Amniotic stem cell (primary cell): ENCODE measurements around the gene ZNF865.

Experiments
- DNase-seq: peaks from one replicate; lab custom pipeline; 2025; lab: John Stamatoyannopoulos, UW

The ZNF865 gene

DNA sequence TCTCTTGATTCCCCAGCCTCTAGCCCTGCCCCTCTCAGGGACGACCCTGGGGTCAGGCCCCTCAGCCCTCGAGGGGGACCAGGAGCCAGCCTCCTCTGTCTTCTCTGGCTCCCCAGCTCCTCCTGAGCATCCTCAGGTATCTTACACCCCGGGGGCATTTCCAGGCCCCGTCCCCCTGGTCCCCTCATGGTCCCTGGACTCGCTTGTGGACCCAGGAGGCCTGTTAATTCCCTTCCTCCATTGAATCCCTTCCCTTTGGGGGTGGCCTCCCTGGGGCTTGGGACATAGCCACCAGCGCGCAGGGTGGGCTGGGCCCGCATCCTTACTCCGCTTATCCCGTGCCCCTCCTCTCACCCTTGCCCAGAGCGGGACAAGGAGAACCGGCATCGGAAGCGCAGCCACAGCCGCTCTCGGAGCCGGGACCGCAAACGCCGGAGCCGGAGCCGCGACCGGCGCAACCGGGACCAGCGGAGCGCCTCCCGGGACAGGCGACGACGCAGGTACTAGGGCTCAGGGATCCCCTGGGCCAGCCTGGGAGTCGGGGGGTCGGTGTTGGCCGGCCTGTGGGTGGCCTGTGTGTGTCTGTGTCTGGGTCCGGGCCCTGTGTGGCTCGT, 53.5 kb downstream of the ZNF865 start:
- DNase-seq: no peak

DNA sequence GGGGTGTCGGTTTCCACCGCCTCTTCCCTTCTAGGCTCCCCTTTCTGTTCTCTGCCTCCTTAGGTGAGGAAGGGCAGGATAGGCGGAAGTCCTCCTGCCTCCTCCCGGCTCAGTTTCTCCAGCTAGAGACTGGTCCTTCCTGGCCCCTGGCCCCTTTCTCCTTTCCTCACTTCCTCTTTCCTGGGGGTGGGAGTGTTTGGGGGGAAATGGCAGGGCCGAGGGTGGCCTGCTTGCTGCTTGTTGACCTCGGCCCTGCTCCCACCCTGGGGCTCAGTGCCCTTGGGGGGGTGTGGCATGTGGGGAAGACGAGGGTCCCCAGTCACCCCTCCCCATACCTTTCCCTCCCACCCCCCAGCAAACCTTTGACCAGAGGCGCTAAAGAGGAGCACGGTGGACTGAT, 54.4 kb downstream of the ZNF865 start:
- DNase-seq: no peak

DNA sequence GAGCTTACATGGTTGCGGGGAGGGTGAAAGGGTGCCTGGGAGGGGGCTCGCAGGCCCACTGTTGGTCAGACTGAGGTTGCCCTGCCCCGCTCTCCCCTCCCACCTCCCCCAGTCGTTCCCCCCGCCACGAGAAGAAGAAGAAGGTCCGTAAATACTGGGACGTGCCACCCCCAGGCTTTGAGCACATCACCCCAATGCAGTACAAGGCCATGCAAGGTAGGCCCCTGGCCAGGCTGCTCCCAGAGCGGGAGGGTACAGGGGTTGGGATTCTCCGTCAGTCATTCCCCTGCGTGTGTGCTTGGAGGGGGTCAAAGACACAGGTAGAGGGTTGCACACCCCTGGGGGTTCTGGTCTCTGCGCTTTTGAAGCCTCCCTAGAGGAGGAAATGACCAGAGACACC, 55.0 kb downstream of the ZNF865 start:
- no peak for DNase-seq

DNA sequence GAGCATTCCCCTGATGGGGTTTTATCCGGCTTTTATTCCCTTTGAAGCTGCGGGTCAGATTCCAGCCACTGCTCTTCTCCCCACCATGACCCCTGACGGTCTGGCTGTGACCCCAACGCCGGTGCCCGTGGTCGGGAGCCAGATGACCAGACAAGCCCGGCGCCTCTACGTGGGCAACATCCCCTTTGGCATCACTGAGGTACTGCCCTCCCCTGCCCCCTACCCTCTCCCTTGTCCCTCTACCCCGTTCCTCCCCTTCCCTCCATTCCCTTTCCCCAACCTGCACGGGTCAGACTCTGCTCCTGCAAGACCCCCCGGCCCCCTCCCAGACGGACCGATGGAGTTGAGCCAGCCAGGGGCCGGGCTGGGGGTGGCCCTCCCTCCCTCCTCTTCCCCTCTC, 55.5 kb downstream of the ZNF865 start:
- DNase-seq: no peak

DNA sequence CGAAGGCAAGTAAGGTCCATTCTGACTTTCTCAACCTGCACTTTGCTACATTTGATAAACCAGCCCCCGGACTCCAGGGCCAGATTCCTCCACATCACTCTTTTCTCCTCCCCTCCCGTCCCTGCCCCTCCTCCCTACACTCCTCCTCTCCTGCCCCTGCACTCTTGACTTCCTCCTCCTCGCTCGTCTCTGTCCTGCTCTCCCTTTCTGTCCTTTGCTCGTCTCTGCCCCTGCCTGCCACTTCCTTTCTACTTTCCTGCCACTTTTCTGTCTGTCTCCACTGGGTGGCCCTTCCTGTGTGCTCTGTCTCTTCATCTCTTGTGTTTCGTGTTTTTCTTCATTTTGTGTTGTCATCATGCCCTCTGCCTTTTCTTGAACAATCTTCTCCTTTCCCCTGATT, 56.4 kb downstream of the ZNF865 start:
- DNase-seq: no peak

DNA sequence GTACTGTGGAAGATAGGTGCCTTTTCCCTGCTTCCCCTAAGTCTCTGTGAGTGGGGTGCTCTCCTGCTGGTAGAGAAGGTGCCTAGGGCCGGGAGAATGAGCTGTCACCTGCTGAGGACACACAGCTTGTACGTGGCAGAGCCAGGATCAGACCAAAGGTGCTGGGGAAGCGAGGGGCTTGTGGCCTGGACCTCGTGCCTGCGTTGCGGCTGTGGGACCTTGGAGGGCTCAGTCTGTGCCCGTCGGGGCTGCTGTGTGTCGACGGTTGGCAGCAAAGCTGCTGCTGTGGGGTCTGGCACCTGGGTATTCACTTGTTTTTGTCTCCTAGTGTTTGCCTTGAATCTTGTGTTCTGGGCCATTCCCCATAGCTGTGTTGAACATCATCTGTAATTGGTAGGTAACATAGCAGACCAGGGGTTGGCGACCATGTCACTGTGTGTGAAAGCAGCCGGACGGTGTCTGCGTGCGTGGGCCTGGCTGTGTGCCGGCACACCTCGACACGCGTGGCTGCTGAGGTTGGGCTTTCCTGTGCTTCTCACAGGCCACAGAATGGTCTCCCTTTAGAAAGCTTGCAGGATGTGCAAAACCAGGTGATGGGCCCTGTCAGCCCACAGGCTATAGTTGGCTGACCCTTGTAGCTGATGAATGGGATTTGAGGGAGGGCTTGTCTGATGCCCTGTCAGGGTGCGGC, 58.5 kb downstream of the ZNF865 start:
- DNase-seq: no peak

DNA sequence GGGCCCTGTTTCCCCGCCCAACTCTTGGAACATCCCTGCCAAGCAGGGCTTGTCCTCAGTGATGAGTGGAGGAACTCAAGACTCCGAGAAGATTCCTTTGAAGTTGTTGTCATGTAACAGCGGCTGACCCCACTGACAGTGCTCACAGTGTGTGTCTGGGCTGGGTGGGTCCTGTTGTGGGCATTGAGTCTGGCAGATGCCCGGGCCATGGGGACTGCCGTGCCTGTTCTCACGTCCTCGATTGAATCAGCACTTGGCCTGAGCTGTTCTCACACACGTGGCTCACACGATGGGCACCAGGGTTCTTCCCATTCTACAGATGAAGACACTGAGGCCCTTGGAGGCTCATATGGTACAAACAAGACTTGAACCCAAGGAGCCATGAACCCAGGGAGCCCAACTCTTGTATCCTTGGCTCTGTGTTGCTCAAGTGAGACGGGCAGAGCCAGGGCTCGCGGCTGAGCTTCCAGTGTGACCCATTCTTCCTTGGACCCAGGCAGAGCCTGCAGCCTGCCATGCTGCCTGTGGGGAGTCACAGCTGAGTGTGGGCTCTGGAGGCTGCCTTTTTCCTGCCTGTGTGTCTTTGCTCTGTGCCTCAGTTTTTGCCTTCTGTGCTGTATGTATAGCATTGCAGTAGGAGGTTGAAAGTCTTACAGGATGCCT, 61.0 kb downstream of the ZNF865 start:
- no peak for DNase-seq
